Measurements from ENCODE around the gene CACNG6.
"Not testable (repeated sequence)": the region's sequence is repeated elsewhere in the genome, so short reads cannot be mapped to it uniquely, and the experiment has no call there.

CACNG6 gene, protein sequence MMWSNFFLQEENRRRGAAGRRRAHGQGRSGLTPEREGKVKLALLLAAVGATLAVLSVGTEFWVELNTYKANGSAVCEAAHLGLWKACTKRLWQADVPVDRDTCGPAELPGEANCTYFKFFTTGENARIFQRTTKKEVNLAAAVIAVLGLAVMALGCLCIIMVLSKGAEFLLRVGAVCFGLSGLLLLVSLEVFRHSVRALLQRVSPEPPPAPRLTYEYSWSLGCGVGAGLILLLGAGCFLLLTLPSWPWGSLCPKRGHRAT

GRCh38 chr19:53991224-53992113 lies at the start of gene CACNG6:
CACNG6 (plus strand) TSS chr19:53991637; CDS start chr19:53992878, 1,241 bp downstream.
- DNase-seq (ENCODE audit: low read depth in 3 of 3): no peak

- no peak for DNase-seq (ENCODE audit: low read depth in 3 of 3)
These were observed 49.2 kb upstream of the CACNG6 start for GRCh38 chr19:53942001-53942786.

- DNase-seq (ENCODE audit: low read depth in 3 of 3): no peak
These were observed 47.0 kb upstream of the CACNG6 start for GRCh38 chr19:53944416-53944815.

DNA sequence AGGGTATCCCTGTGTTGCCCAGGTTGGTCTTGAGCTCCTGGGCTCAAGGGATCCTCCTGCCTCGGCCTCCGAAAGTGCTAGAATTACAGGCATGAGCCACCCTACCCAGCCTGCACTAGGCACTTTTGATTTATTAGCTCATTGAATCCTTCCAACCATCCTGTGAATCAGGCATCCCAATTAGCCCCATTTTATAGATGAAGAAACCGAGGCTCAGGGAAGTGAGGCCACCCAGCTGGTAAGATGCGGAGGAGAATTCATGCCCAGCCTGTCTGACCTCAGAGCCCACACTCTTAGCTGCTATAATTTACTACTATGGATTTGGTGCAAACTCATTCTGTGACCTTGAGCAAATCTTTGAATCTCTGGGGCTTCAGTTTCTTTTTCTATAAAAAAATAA lies 46.5 kb upstream of the CACNG6 start:
- no peak for DNase-seq (ENCODE audit: low read depth in 3 of 3)

GRCh38 chr19:53945441-53945840 lies 46.0 kb upstream of the CACNG6 start:
- no peak for DNase-seq (ENCODE audit: low read depth in 3 of 3)

GRCh38 chr19:53945998-53946397 lies 45.4 kb upstream of the CACNG6 start:
- no peak for DNase-seq (ENCODE audit: low read depth in 3 of 3)

DNA sequence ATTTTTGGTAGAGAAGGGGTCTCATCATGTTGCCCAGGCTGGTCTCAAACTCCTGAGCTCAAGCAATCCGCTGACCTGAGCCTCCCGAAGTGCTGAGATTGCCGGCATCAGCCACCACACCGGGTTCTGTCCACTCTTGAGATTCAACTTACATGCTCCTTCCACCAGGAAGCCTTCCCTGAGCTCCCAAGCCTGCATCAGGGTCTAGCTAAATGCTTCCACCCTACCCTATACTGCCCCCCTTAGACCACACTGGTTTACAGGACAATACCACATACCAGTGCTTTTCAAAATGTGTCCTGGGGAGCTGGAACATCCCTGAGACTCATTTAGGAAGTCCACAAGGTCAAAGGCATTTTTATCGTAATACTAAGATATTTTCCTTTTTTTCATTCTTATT lies 43.8 kb upstream of the CACNG6 start:
- DNase-seq (ENCODE audit: low read depth in 3 of 3): no peak

DNA sequence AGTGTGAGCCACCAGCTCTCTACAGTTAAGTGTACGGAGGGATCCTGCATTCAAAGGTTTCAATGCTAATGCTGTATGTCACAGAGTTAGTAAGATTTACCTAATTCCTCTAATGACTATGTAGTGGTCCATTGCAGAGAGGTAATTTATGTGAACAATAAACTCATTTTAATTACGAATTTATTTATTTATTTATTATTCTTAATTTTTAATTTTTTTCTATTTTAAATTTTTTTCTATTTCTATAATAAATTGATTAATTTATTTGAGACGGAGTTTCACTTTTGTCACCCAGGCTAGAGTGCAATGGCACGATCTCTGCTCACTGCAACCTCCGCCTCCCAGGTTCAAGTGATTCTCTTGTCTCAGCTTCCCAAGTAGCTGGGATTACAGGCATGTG lies 42.8 kb upstream of the CACNG6 start:
- DNase-seq (ENCODE audit: low read depth in 3 of 3): not testable (repeated sequence)

DNA sequence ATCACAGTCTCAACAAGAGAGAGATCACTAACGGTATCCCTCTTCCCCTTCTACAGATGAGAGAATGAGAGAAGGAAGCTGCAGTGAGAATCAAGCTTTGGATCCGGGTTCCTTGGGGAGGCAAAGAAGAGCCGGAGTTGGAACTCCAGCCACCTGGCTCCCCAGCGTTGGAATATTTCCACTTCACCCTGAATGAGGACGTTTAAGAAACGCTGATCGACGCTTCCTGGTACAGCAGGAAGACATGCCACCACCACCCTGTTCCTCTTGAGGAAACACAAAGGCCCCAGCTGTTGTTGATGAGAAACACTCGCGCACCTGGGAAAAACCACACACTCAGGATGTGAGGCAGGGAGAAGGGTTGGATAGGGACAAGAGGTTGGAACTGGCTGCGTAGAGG lies 40.0 kb upstream of the CACNG6 start:
- DNase-seq (ENCODE audit: low read depth in 3 of 3): no peak

- no peak for DNase-seq (ENCODE audit: low read depth in 3 of 3)
These were observed 39.5 kb upstream of the CACNG6 start for GRCh38 chr19:53951947-53952346.

DNA sequence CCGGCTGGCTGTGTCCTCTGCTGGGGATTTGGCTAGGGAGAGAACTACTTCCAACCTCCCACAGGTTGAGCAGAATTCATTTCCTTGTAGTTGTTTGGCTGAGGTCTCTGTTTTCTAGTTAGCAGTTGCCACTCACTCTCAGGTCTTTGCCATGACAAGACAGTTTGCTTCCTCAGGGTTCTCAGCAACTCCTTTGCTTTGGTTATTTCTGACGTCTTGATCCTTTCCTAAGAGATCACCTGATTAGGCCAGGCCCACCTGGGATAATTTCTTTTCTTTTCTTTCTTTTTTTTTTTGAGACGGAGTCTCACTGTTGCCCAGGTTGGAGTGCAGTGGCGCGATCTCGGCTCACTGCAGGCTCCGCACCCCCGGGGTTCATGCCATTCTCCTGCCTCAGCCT lies 38.1 kb upstream of the CACNG6 start:
- no peak for DNase-seq (ENCODE audit: low read depth in 3 of 3)

- DNase-seq (ENCODE audit: low read depth in 3 of 3): no peak
These were observed 33.8 kb upstream of the CACNG6 start for GRCh38 chr19:53957448-53958167.

- no peak for DNase-seq (ENCODE audit: low read depth in 3 of 3)
These were observed 33.3 kb upstream of the CACNG6 start for GRCh38 chr19:53958168-53958571.

DNA sequence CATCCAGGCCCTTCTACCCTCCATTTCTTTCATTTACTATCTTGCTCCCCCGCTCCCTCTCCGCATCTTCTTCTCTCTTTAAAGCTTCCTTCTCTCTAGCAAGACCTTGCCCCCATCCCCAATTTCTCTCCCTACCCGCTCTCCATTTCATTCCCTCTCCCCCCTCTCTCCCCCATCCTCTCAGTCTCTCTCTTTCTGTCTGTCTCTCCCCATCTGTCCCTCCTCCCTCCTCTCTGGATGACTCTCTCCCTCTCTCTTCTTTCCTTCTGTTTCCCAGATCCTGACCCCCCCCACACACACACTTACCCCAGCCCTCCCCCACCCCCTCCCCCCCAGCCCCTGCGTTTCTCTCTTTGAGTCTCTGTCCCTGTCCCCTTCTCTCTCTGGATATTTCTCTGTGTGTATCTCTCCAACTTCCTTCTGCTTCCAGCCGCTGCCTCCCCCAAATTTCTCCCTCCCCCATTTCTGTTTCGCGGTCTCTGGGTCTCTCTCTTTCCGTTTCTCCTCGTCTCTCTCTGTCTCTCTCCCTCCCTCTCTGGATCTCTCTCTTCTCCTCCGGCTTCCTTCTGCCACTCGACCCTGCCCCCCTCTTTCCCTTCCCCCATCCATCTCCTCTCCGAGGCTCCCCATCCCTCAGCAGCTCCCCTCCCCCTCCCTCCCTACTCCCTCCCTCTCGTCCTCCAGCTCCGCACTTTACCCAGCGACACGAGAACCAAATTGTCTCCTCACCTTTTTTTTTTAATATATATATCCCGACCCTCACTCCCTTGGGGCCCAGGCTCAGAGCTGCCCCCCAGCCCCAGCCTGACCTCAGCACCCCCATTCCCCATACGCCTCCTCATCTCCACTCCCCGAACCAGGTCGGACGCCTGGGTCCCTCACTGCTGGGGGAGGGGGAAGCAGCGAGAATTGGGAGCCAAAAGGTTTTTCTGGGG lies 32.3 kb upstream of the CACNG6 start:
- DNase-seq (ENCODE audit: low read depth in 3 of 3): no peak

- no peak for DNase-seq (ENCODE audit: low read depth in 3 of 3)
These were observed 31.2 kb upstream of the CACNG6 start for GRCh38 chr19:53960187-53960586.

DNA sequence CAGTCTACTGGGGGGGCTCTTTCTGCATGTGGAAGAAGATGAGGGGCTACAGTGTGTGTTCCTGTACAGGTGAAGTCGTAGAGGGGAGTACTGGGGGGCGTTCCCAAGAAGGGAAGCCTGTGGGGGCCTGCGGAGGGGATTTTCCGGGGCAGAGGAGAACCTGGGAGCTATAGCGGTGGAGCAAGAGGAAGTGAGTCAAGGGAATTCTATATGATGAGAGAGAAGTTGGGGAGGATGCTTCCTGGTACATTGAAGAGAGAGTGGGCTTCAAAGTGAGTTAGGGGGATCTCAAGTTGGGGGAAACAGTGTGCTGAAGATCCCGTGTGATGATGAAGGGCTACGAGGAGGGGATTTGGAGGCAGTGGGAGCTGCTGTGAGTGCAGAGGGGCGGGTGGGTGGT lies 30.6 kb upstream of the CACNG6 start:
- no peak for DNase-seq (ENCODE audit: low read depth in 3 of 3)

DNA sequence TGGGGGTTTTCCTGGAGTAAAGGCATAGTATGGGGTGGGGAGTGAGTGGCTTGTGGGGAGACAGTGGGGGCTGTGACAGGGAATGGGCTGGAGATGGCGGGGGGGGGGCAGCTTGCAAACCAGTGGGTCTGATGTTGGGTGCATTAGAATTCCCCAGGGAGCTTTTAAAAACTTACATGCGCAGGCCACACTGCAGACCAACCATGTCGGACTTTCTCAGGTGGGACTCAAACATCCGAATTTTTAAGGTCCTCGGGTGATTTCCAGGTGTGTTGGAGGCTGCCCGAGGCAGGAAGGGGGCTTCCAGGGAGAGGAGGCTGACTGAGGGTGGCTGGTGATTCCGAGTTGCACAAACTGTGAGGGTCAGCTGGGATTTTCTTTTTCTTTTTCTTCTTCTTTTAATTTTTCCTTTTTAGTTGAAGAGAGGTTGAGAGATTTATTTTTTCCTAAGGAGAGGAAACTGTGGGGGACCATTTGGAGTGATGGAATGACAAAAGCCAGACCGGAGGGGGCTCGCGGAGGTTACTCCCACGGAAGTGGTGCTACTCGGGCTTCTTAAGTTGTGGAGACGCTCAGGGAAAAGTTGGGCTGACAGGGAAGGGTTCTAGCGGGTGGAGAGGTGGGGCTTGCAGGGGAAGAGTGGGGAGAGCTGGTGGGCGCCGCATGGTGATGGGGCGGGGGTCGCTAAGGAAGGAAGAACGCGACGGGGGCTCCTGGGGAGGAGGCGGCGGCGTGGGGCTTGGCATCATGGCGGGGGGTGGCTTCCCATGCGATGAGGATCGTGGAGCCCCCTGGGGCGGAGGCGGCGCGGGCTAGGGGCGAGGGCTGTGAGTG lies 29.7 kb upstream of the CACNG6 start:
- DNase-seq (ENCODE audit: low read depth in 3 of 3): no peak

DNA sequence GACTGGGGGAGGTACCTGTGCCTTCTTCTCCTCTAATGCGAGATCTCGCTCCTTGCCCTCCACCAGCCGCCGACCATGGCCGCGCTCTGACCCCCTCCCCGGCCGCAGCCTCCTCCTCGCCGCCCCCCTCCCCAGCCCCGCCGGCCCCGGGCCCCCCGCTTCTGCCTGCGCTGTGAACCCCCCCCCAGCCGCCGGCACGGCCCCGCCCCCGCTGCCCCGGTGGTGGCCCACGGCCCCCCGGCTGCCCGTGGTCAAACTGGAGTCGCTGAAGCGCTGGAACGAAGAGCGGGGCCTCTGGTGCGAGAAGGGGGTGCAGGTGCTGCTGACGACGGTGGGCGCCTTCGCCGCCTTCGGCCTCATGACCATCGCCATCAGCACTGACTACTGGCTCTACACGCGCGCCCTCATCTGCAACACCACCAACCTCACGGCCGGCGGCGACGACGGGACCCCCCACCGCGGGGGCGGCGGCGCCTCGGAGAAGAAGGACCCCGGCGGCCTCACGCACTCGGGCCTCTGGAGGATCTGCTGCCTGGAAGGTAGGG lies 28.5 kb upstream of the CACNG6 start, which contains the start of gene CACNG8:
TSS of gene CACNG8 (plus strand) at position 51 of the 545 bp plus-strand sequence.
- DNase-seq (ENCODE audit: low read depth in 3 of 3): no peak

DNA sequence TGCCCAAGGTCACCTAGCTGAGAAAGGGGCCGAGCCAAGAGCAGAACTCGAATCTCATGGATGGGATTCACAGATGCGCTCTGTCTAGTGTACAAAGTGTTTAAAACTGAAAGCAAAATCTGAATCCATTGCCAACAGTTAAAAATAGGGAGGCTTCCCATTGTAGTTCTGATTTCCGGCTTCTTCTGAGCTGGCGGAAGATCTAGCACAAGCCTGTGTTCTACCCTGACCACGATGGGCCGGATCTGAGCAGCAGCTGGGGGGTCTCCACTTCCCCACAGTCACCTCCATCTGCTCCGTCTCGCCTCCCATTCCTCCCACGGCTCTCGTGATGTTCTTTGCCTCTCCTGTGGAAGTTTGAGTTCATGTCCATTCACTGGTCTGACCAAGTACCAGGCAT lies 26.3 kb upstream of the CACNG6 start:
- no peak for DNase-seq (ENCODE audit: low read depth in 3 of 3)
